DND-41 (cell line): ENCODE data around the gene CORT.

Experiments used
- ATAC-seq: fragments of 200-7000 bp; cut with Tn5 transposase; 3 replicates; pipeline ENCODE4 v1.9.1; 2021; ENCODE audit warnings: low read depth; ENCODE audit not compliant: insufficient read depth
- DNase-seq: peaks from one replicate; pipeline ENCODE4 v3.0.0-alpha.2; 2020
- H2AFZ ChIP-seq: 2 replicates; pipeline ENCODE4 v1.6.0; 2012; ENCODE audit warnings: low read depth, low read length
- H3K27ac ChIP-seq: 2 replicates; pipeline ENCODE4 v1.5.1; 2012; ENCODE audit warnings: low read length, inconsistent platforms
- H3K27me3 ChIP-seq: fragments of 200-600 bp; sonication (generic); 2 replicates; pipeline ENCODE4 v1.6.0; 2012; ENCODE audit warnings: low read length, mild to moderate bottlenecking, inconsistent platforms; ENCODE audit not compliant: insufficient read depth, poor library complexity
- H3K36me3 ChIP-seq: 2 replicates; pipeline ENCODE4 v1.5.1; 2012; ENCODE audit warnings: low read length, inconsistent platforms; ENCODE audit not compliant: insufficient read depth
- H3K4me1 ChIP-seq: 2 replicates; pipeline ENCODE4 v1.5.1; 2012; ENCODE audit warnings: mild to moderate bottlenecking, low read length; ENCODE audit not compliant: insufficient read depth
- H3K4me2 ChIP-seq: 2 replicates; pipeline ENCODE4 v1.6.0; 2012; ENCODE audit warnings: mild to moderate bottlenecking, moderate library complexity, low read length, inconsistent platforms; ENCODE audit not compliant: insufficient read depth
- H3K4me3 ChIP-seq, 2 experiments: fragments of 200-600 bp in 1 of 2; shearing (Covaris generic) in 1 of 2; 2 replicates each; pipeline ENCODE4 v1.5.1; 2012 to 2016; ENCODE audit warnings: inconsistent platforms in 2 of 2, low read length in 2 of 2, mild to moderate bottlenecking in 2 of 2, low read depth in 1 of 2, moderate library complexity in 1 of 2
- H3K79me2 ChIP-seq: 2 replicates; pipeline ENCODE4 v1.6.0; 2012; ENCODE audit warnings: low read length, inconsistent platforms; ENCODE audit not compliant: insufficient read depth
- H3K9ac ChIP-seq: 2 replicates; pipeline ENCODE4 v1.6.0; 2012; ENCODE audit warnings: low read depth, mild to moderate bottlenecking, inconsistent platforms, low read length, moderate library complexity
- H3K9me3 ChIP-seq: 2 replicates; pipeline ENCODE4 v1.5.1; 2012; ENCODE audit warnings: low read length, moderate library complexity, mild to moderate bottlenecking, inconsistent platforms; ENCODE audit not compliant: insufficient read depth, severe bottlenecking
- H4K20me1 ChIP-seq: 2 replicates; pipeline ENCODE4 v1.6.0; 2012; ENCODE audit warnings: low read length; ENCODE audit not compliant: insufficient read depth
- CTCF ChIP-seq: IDR thresholded peaks from 2 replicates; pipeline ENCODE4 v1.5.1; 2012; ENCODE audit warnings: borderline replicate concordance, low read length, moderate library complexity, mild to moderate bottlenecking; ENCODE audit not compliant: poor library complexity, severe bottlenecking; ENCODE audit errors: extremely low read depth
- EZH2 ChIP-seq: IDR thresholded peaks from 3 replicates; pipeline ENCODE4 v1.6.1; 2012; ENCODE audit warnings: borderline replicate concordance, low read depth, mild to moderate bottlenecking, moderate library complexity, low read length, inconsistent platforms; ENCODE audit not compliant: severe bottlenecking

The CORT gene

GRCh38 chr1:10446790-10447422 is 2.9 kb upstream of the CORT start:
- Histone ChIP-seq H2AFZ (no peak overlapping the region), H3K27me3 (no peaks in the 10 kb centered on the region), H3K4me3 (no peak overlapping the region), H3K36me3 (peaks cover 7% of the 10 kb centered on the region), H3K4me1 (no peaks in the 10 kb centered on the region), H3K79me2 (no peaks in the 10 kb centered on the region), H3K27ac (no peak overlapping the region), H4K20me1 (no peaks in the 10 kb centered on the region), H3K9ac (no peak overlapping the region), H3K4me2 (no peak overlapping the region), H3K9me3 (no peaks in the 10 kb centered on the region)
- ATAC-seq (no peak), DNase-seq (no peak)
- TF ChIP-seq CTCF (no peak), EZH2 (no peak)

GRCh38 chr1:10450156-10450814 is 454 bp downstream of the CORT start:
- ATAC-seq (peak; percentile 50; the same call in 1 of the 3 replicates), DNase-seq (no peak)
- Histone ChIP-seq H3K4me2 (no peak overlapping the region), H3K4me1 (no peaks in the 10 kb centered on the region), H3K9ac (no peak overlapping the region), H4K20me1 (no peaks in the 10 kb centered on the region), H3K27me3 (no peaks in the 10 kb centered on the region), H3K9me3 (no peaks in the 10 kb centered on the region), H3K79me2 (no peaks in the 10 kb centered on the region), H3K27ac (no peak overlapping the region), H3K36me3 (no peaks in the 10 kb centered on the region), H2AFZ (no peak overlapping the region), H3K4me3 (no peak overlapping the region)
- TF ChIP-seq EZH2 (no peak), CTCF (no peak)

- no peak for ATAC-seq
- no peak for DNase-seq
- no peak for TF ChIP-seq EZH2
- no peak for TF ChIP-seq CTCF
- Histone ChIP-seq H2AFZ (no peak overlapping the region), H4K20me1 (no peaks in the 10 kb centered on the region), H3K4me2 (no peak overlapping the region), H3K4me1 (no peaks in the 10 kb centered on the region), H3K79me2 (no peaks in the 10 kb centered on the region), H3K4me3 (no peak overlapping the region), H3K27ac (no peak overlapping the region), H3K27me3 (no peaks in the 10 kb centered on the region), H3K9ac (no peak overlapping the region), H3K36me3 (no peaks in the 10 kb centered on the region), H3K9me3 (no peaks in the 10 kb centered on the region)
Observed at GRCh38 chr1:10450836-10451235, 1.0 kb downstream of the CORT start.
